Measurements from ENCODE around the gene GOT1.

The GOT1 gene

GRCh38 chr10:99347672-99348071, 82.8 kb downstream of the GOT1 start:
- DNase-seq: no peak
- Histone ChIP-seq H3K36me3 (no peaks in the 10 kb centered on the region), H3K4me1 (peaks cover 0 to 4% (median 0%) of the 10 kb centered on the region in 4 donors), H3K4me3 (no peak overlapping the region), H3K9me3 (no peaks in the 10 kb centered on the region), H3K27ac (no peak overlapping the region), H3K27me3 (no peaks in the 10 kb centered on the region)
- no peak for TF ChIP-seq CTCF (IDR thresholded peaks at IDR 0.05)
- intact Hi-C loops (cut with DNase I; ENCODE audit: low total_unique reads): no loop called here
